ENCODE data around the gene PCBP4. TPM values are rescaled to one million over a fixed set of nuclear protein-coding genes. Genes with fewer than 3 reads are reported as not detected.

PCBP4 gene
- total and polyA plus RNA-seq, 2 donors (not counting 1 experiment from before 2014, with no cell fraction given), result 15.3 to 25.6 TPM

DNA sequence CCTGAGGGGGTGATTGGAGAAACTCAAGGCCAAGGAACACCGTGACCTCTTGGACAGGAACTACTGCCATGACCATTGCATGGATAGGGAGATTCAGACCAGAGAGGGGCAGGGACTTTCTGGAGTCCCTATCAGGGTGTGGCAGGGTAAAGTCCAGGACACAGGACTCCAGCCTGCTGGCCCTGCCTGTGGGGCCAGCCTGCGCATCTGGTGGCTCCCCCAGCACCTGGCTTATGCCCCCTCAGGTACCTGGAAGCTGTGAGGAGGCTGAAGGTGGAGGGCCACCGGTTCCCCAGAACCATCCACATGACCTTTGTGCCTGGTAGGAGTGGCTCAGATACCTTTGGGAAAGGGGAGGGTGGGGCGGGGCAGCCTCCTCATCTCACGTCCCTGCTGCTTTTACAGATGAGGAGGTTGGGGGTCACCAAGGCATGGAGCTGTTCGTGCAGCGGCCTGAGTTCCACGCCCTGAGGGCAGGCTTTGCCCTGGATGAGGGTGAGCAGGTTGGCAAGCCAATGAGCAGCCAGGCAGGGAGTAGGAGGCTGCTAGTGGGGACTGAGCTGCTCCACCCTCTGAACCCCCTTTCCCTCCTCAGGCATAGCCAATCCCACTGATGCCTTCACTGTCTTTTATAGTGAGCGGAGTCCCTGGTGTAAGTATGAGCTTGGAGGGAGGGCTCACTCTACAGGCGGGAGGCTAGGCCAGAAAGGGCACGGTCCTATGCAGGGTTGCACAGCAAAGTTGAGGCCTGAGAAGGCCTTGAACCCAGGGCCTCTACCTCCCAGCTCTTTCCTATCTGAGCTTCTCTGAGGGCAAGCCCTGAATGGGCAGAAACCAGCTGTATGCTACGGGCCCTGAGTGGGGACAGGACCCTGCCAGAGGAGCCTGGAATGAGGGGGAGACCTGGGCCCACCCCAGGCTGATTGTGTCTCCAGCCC is 19.0 kb upstream of the PCBP4 start:
- no peaks in the 10 kb centered on the region for H3K27me3 Mint-ChIP-seq
- 91% methylated on average over 12 of the region's 12 CpGs for whole genome bisulfite sequencing (ENCODE audit: insufficient coverage)
- ATAC-seq (ENCODE audit: low read depth) (no peak), DNase-seq (no peak)
- peaks cover 10 to 19% of the 10 kb centered on the region in 2 donors for H3K4me1 ChIP-seq (ENCODE audit: control insufficient read depth in 2 of 2, insufficient read depth in 2 of 2, low read length in 2 of 2)
- H3K27ac Mint-ChIP-seq, result peak overlapping the region; percentile 26
- no peak overlapping the region for H3K4me3 Mint-ChIP-seq
- H3K9me3 Mint-ChIP-seq (ENCODE audit: insufficient read depth), result no peaks in the 10 kb centered on the region
- H3K36me3 ChIP-seq (replicated peaks in 1 of 2; ENCODE audit: control extremely low read depth in 1 of 2, control insufficient read depth in 1 of 2, extremely low read depth in 1 of 2, insufficient read depth in 2 of 2, low read length in 1 of 2), result peaks cover 0 to under 1% of the 10 kb centered on the region in 2 experiments
- H3K27ac ChIP-seq (ENCODE audit: low read length in 2 of 2), result no peak overlapping the region
- no peak overlapping the region for H3K4me3 ChIP-seq (ENCODE audit: control extremely low read depth in 1 of 5, extremely low read depth in 1 of 5, insufficient read depth in 1 of 5, low read depth in 2 of 5, low read length in 4 of 5)
- H3K9me3 ChIP-seq (ENCODE audit: control extremely low read depth in 1 of 3, control insufficient read depth in 2 of 3, insufficient read depth in 1 of 3, low read length in 2 of 3), result no peaks in the 10 kb centered on the region
- H3K4me1 Mint-ChIP-seq, result peaks cover 18% of the 10 kb centered on the region
- intact Hi-C loops (cut with micrococcal nuclease), result no loop called here
- ChIA-PET CTCF (no interaction called here), POLR2A (interaction anchor here (0.8 kb wide), 1 partner anchor 10 kb away, joined by 3 read pairs; the partner anchor contains the start of gene RPL29)
- H3K27me3 ChIP-seq (replicated peaks in 1 of 4; ENCODE audit: control extremely low read depth in 1 of 4, control insufficient read depth in 3 of 4, insufficient read depth in 4 of 4, low read length in 3 of 4), result no peaks in the 10 kb centered on the region
- H3K9ac ChIP-seq (ENCODE audit: low read length), result no peak overlapping the region
- H3K4me2 ChIP-seq (replicated peaks; ENCODE audit: low read depth, low read length, poor library complexity, severe bottlenecking), result no peak overlapping the region
- H3K79me2 ChIP-seq (ENCODE audit: control insufficient read depth, insufficient read depth, low read length), result peaks cover 3% of the 10 kb centered on the region
- H2AFZ ChIP-seq (ENCODE audit: insufficient read depth, low read depth, low read length, poor library complexity, severe bottlenecking), result no peak overlapping the region
- no peak for TF ChIP-seq EZH2 (IDR thresholded peaks at IDR 0.05; ENCODE audit: borderline replicate concordance, insufficient read depth, low read depth, low read length, poor library complexity, severe bottlenecking)
- H4K20me1 ChIP-seq (ENCODE audit: control insufficient read depth, insufficient read depth, low read length, poor library complexity, severe bottlenecking), result peaks cover 2% of the 10 kb centered on the region

DNA sequence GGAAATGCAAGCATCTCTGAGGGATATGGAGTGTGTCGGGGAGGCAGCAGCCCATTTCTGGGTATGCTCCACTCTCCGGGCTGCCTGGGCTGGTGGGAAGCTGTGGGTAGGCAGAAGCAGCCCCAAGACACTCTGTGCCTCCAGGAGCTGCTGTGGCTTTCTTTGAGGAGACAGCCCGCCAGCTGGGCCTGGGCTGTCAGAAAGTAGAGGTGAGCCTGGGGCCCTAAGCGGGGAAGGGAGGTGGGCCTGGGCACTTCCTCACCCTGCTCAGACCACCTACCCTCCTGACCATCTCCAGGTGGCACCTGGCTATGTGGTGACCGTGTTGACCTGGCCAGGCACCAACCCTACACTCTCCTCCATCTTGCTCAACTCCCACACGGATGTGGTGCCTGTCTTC is 17.8 kb upstream of the PCBP4 start:
- DNase-seq (no peak), ATAC-seq (ENCODE audit: low read depth) (no peak)
- CTCF ChIA-PET, result interaction anchor here (4.0 kb wide), 1 partner anchor 10 kb away, joined by 25 read pairs; the partner anchor contains the start of gene RPL29
- Histone ChIP-seq H2AFZ (ENCODE audit: insufficient read depth, low read depth, low read length, poor library complexity, severe bottlenecking) (no peak overlapping the region), H3K9ac (ENCODE audit: low read length) (no peak overlapping the region), H3K4me1 (ENCODE audit: control insufficient read depth in 2 of 2, insufficient read depth in 2 of 2, low read length in 2 of 2) (peaks cover 10 to 19% of the 10 kb centered on the region in 2 donors), H3K36me3 (replicated peaks in 1 of 2; ENCODE audit: control extremely low read depth in 1 of 2, control insufficient read depth in 1 of 2, extremely low read depth in 1 of 2, insufficient read depth in 2 of 2, low read length in 1 of 2) (peaks cover 0 to 5% of the 10 kb centered on the region in 2 experiments), H3K27ac (ENCODE audit: low read length in 2 of 2) (peak overlapping the region in 1 of 2 donors; percentile 76), H3K9me3 (ENCODE audit: control extremely low read depth in 1 of 3, control insufficient read depth in 2 of 3, insufficient read depth in 1 of 3, low read length in 2 of 3) (no peaks in the 10 kb centered on the region), H3K4me2 (replicated peaks; ENCODE audit: low read depth, low read length, poor library complexity, severe bottlenecking) (no peak overlapping the region), H3K79me2 (ENCODE audit: control insufficient read depth, insufficient read depth, low read length) (peaks cover 13% of the 10 kb centered on the region), H3K4me3 (ENCODE audit: control extremely low read depth in 1 of 5, extremely low read depth in 1 of 5, insufficient read depth in 1 of 5, low read depth in 2 of 5, low read length in 4 of 5) (no peak overlapping the region), H3K27me3 (replicated peaks in 1 of 4; ENCODE audit: control extremely low read depth in 1 of 4, control insufficient read depth in 3 of 4, insufficient read depth in 4 of 4, low read length in 3 of 4) (no peaks in the 10 kb centered on the region), H4K20me1 (ENCODE audit: control insufficient read depth, insufficient read depth, low read length, poor library complexity, severe bottlenecking) (no peaks in the 10 kb centered on the region)
- Mint-ChIP-seq H3K27ac (peak overlapping the region; percentile 64), H3K9me3 (ENCODE audit: insufficient read depth) (no peaks in the 10 kb centered on the region), H3K4me1 (peaks cover 17% of the 10 kb centered on the region), H3K27me3 (no peaks in the 10 kb centered on the region), H3K4me3 (peak overlapping the region; percentile 60)
- POLR2A ChIA-PET, result no interaction called here
- WGBS (ENCODE audit: insufficient coverage), result 95% methylated on average over 4 of the region's 6 CpGs
- TF ChIP-seq, protein P1, sequence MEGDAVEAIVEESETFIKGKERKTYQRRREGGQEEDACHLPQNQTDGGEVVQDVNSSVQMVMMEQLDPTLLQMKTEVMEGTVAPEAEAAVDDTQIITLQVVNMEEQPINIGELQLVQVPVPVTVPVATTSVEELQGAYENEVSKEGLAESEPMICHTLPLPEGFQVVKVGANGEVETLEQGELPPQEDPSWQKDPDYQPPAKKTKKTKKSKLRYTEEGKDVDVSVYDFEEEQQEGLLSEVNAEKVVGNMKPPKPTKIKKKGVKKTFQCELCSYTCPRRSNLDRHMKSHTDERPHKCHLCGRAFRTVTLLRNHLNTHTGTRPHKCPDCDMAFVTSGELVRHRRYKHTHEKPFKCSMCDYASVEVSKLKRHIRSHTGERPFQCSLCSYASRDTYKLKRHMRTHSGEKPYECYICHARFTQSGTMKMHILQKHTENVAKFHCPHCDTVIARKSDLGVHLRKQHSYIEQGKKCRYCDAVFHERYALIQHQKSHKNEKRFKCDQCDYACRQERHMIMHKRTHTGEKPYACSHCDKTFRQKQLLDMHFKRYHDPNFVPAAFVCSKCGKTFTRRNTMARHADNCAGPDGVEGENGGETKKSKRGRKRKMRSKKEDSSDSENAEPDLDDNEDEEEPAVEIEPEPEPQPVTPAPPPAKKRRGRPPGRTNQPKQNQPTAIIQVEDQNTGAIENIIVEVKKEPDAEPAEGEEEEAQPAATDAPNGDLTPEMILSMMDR (IDR thresholded peaks at IDR 0.05), result no peak
- TF ChIP-seq EZH2 (IDR thresholded peaks at IDR 0.05; ENCODE audit: borderline replicate concordance, insufficient read depth, low read depth, low read length, poor library complexity, severe bottlenecking), result no peak
- intact Hi-C loops (cut with micrococcal nuclease), result no loop called here

All from B cell (primary cell).